Measurements from ENCODE around the gene ZNF543.
"Not testable (repeated sequence)": the region's sequence is repeated elsewhere in the genome, so short reads cannot be mapped to it uniquely, and the experiment has no call there.

ZNF543 gene

GRCh38 chr19:57320180-57321084 is at the start of gene ZNF543:
ZNF543 (plus strand) TSS chr19:57320472; CDS start chr19:57320854, 382 bp downstream.
- peak; percentile 96 for DNase-seq

- no peak for DNase-seq
Measured at GRCh38 chr19:57271280-57271679, 49.0 kb upstream of the ZNF543 start.

GRCh38 chr19:57273014-57273413 is 47.3 kb upstream of the ZNF543 start:
- DNase-seq: no peak

GRCh38 chr19:57276430-57276829 is 43.8 kb upstream of the ZNF543 start:
- DNase-seq: no peak

- not testable (repeated sequence) for DNase-seq
Measured at GRCh38 chr19:57278481-57278880, 41.8 kb upstream of the ZNF543 start.

GRCh38 chr19:57279418-57280164 is 40.7 kb upstream of the ZNF543 start:
- DNase-seq: peak; percentile 94

- DNase-seq: peak; percentile 95
Measured at GRCh38 chr19:57280165-57280961, 39.9 kb upstream of the ZNF543 start, which contains the start of gene ZNF460. ZNF460 (plus strand) TSS chr19:57280485; CDS start chr19:57280807, 322 bp downstream.

- DNase-seq: peak; percentile 27
Measured at GRCh38 chr19:57280962-57281400, 39.3 kb upstream of the ZNF543 start.

- no peak for DNase-seq
Measured at GRCh38 chr19:57282011-57282643, 38.1 kb upstream of the ZNF543 start.

GRCh38 chr19:57288373-57288772 is 31.9 kb upstream of the ZNF543 start:
- DNase-seq: no peak

- no peak for DNase-seq
Measured at GRCh38 chr19:57290970-57291369, 29.3 kb upstream of the ZNF543 start.

- DNase-seq: no peak
Measured at GRCh38 chr19:57292547-57292946, 27.7 kb upstream of the ZNF543 start.

- no peak for DNase-seq
Measured at GRCh38 chr19:57293719-57294118, 26.6 kb upstream of the ZNF543 start.

GRCh38 chr19:57302020-57302465 is 18.2 kb upstream of the ZNF543 start:
- no peak for DNase-seq

GRCh38 chr19:57302727-57303401 is 17.4 kb upstream of the ZNF543 start:
- DNase-seq: no peak

GRCh38 chr19:57305056-57305455 is 15.2 kb upstream of the ZNF543 start:
- no peak for DNase-seq

- no peak for DNase-seq
Measured at GRCh38 chr19:57308514-57308913, 11.8 kb upstream of the ZNF543 start.

- no peak for DNase-seq
Measured at GRCh38 chr19:57310792-57311191, 9.5 kb upstream of the ZNF543 start.

GRCh38 chr19:57314146-57314545 is 6.1 kb upstream of the ZNF543 start:
- DNase-seq: no peak

- DNase-seq: no peak
Measured at GRCh38 chr19:57317503-57317902, 2.8 kb upstream of the ZNF543 start.

- no peak for DNase-seq
Measured at GRCh38 chr19:57319869-57320179, 448 bp upstream of the ZNF543 start.

- no peak for DNase-seq
Measured at GRCh38 chr19:57321116-57321515, 844 bp downstream of the ZNF543 start.

All from COR-L47 (cell line).